Measurements from ENCODE around the gene ADGRD1. TPM values are rescaled to one million over a fixed set of nuclear protein-coding genes. Genes with fewer than 3 reads are reported as not detected.
"Not testable (repeated sequence)": the region's sequence is repeated elsewhere in the genome, so short reads cannot be mapped to it uniquely, and the experiment has no call there.

The ADGRD1 gene
- total RNA-seq, 2 donors from 2014 or later: not detected

DNA sequence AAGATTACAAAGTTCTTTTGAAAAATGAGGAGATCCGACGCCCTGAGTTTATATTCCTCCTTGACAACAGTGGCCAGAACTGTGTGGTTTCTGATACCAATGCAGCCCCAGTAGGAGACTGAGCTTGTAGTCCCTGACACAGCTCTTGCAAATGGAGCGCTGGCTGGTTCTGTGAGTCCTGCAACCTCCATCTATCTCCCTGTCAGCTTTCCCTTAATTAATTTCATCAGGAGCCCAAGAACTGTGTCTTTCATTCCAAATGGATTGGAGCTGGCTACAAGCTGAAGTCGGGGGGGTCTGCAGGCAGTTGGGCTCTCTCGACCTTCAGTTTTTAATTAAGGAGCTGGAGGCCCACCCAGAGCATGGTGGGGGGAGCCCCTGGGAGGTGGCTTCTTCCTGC is 160.6 kb downstream of the ADGRD1 start:
- Mint-ChIP-seq H3K36me3 (no peaks in the 10 kb centered on the region), H3K4me1 (ENCODE audit: low read depth in 2 of 2) (no peaks in the 10 kb centered on the region), H3K4me3 (no peak overlapping the region), H3K27me3 (peaks cover 8 to 15% of the 10 kb centered on the region in 2 donors), H3K9me3 (no peaks in the 10 kb centered on the region), H3K27ac (no peak overlapping the region)
- peak; percentile 5 for DNase-seq (ENCODE audit: low spot score)
- ATAC-seq: no peak

DNA sequence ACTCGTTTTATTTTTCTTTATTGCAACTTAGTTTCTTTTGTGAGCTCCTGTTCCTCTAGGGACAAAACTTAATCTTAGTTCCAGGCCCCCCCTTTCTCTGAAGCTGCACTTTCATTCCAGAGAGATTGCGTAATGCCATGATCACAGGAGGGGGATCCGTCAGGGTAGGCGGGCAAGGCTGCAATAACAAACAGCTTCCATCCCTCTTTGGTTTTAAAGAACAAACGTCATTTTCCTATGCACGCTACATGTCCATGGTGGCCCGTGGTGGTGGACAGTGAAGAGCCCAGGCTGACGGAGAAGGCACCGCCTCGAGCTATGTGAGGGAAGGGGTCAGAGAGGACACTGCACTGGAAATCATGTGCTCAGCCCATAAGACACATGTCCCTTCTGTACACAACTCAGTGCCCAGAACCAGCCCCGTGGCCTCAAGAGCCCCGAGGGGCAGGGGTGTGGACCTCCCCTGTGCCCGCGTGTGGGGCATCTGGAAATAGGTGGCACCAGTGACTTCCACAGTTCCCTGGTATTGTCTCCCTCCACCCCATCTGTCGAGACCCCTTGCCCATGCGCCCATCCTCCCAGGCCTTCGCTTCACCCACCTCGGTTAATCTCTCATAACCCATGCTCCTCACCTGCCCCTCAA is 161.4 kb downstream of the ADGRD1 start:
- Mint-ChIP-seq H3K4me1 (ENCODE audit: low read depth in 2 of 2) (no peaks in the 10 kb centered on the region), H3K4me3 (no peak overlapping the region), H3K27me3 (peaks cover 8 to 15% of the 10 kb centered on the region in 2 donors), H3K9me3 (no peaks in the 10 kb centered on the region), H3K36me3 (no peaks in the 10 kb centered on the region), H3K27ac (no peak overlapping the region)
- DNase-seq (ENCODE audit: low spot score): peak; percentile 41
- ATAC-seq: no peak

DNA sequence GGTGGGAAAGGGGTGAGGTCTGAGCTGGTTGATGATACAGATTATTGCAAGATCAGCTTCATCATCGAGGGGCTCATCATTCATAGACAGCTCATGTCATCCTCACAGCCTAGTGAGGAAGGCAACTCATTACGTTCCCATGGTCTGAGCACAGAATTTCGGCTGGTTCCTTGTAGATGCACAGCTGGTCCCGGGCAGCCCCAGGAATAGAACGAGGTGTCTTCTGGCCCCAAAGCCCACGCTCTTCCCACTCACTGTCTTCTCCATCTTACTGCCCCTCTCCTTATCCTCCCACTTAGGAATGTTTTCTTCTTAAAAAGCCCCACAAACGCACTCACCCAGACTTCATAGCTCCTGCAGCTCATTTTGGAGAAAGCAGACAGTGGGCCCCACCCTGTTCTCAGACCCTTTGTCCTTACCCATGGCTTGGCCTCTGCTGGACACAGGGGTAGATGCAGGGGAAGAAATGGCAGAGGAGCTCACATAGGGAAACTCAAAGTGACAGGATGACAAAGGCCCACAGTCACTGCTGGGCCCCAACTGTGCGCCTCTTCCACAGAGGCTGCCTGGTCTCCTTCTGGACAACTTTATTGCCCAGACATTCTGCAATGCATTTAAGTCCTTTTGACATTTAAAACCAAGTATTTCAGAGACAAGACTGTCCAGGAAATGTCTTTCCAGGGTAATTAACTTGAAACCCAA is 162.2 kb downstream of the ADGRD1 start:
- ATAC-seq (no peak), DNase-seq (ENCODE audit: low spot score) (no peak)
- Mint-ChIP-seq H3K4me3 (no peak overlapping the region), H3K27me3 (peaks cover 8 to 15% of the 10 kb centered on the region in 2 donors), H3K36me3 (no peaks in the 10 kb centered on the region), H3K4me1 (ENCODE audit: low read depth in 2 of 2) (no peaks in the 10 kb centered on the region), H3K27ac (no peak overlapping the region), H3K9me3 (no peaks in the 10 kb centered on the region)

GRCh38 chr12:131116468-131117117 is 162.9 kb downstream of the ADGRD1 start:
- peaks cover 8 to 14% of the 10 kb centered on the region in 2 donors for H3K27me3 Mint-ChIP-seq
- DNase-seq (ENCODE audit: low spot score) (no peak), ATAC-seq (no peak)

GRCh38 chr12:131117438-131118245 is 163.9 kb downstream of the ADGRD1 start:
- DNase-seq (ENCODE audit: low spot score) (no peak), ATAC-seq (no peak)
- no peak overlapping the region for H3K27ac Mint-ChIP-seq
- H3K4me3 Mint-ChIP-seq: no peak overlapping the region
- H3K4me1 Mint-ChIP-seq (ENCODE audit: low read depth in 2 of 2): no peaks in the 10 kb centered on the region
- H3K27me3 Mint-ChIP-seq: peaks cover 6% of the 10 kb centered on the region in 2 donors
- H3K36me3 Mint-ChIP-seq: no peaks in the 10 kb centered on the region
- no peaks in the 10 kb centered on the region for H3K9me3 Mint-ChIP-seq

More at GRCh38 chr12:131116468-131117117, 162.9 kb downstream of the ADGRD1 start:
- H3K9me3 Mint-ChIP-seq: no peaks in the 10 kb centered on the region
- no peaks in the 10 kb centered on the region for H3K36me3 Mint-ChIP-seq
- H3K27ac Mint-ChIP-seq: no peak overlapping the region
- H3K4me3 Mint-ChIP-seq: no peak overlapping the region
- no peaks in the 10 kb centered on the region for H3K4me1 Mint-ChIP-seq (ENCODE audit: low read depth in 2 of 2)

DNA sequence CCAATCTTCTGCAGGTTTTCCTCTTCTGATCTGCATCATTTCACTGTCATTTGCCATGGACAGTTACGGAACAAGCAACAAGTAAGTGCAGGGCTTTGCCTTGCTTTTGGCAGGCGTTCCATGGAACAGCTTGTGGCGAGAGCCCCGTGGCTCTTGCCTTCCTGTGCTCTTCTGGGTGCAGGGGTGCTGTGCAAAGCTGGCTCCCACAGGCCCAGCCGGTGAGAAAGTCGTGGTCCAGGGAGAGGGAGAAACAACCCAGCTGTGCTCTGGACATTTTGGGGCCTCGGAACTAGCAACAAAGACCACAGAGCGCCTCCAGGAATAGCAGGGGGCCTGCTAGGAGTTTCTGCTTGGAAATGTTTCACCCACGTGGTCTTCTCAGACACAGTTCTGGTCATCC is 164.7 kb downstream of the ADGRD1 start:
- Mint-ChIP-seq H3K36me3 (no peaks in the 10 kb centered on the region), H3K9me3 (no peaks in the 10 kb centered on the region), H3K4me1 (ENCODE audit: low read depth in 2 of 2) (no peaks in the 10 kb centered on the region), H3K27me3 (peaks cover 6% of the 10 kb centered on the region in 2 donors), H3K27ac (no peak overlapping the region), H3K4me3 (no peak overlapping the region)
- DNase-seq (ENCODE audit: low spot score) (no peak), ATAC-seq (no peak)

DNA sequence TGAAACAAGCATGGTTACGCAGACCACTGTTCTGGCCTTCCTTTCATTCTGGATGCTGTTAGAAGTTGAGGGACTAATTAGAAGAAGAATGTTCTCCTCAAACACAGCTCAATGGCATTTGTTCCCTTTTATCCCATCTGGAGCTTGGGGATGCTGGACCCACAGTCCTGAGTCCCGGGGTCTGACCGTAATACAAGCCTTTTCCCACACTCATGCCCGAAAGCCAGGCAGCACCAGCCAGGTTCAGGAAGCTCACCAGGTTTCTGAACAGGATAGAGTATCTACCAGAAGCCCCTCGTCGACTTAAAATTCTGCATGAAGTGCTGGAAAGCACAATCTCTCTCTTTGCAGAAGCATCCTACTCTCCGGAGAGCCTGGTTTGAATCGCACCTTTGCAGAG is 165.6 kb downstream of the ADGRD1 start:
- DNase-seq (ENCODE audit: low spot score); H3K4me3 Mint-ChIP-seq; H3K4me1 Mint-ChIP-seq (ENCODE audit: low read depth in 2 of 2); H3K36me3 Mint-ChIP-seq; ATAC-seq; H3K27me3 Mint-ChIP-seq; H3K9me3 Mint-ChIP-seq; H3K27ac Mint-ChIP-seq: not testable (repeated sequence)

DNA sequence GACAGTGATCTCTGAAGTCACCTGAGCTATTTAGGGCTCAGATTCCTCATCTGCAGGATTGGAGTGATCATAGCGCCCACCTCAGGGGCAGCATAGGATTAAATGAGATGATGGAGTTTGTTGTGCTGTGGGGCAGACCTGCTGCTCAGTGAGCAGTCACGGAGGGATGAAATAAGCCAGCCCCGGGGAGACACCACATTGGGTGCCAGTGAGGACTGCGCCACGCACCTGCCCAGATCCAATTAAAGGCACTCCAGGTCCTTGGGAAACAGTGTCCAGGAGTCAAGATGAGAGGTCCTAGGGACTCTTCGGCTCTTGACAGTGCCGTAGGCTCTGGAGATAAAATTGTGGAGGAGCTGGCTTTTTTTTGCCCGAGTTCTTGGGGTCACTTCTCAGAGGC is 166.2 kb downstream of the ADGRD1 start:
- Mint-ChIP-seq H3K27ac (no peak overlapping the region), H3K4me3 (no peak overlapping the region), H3K4me1 (ENCODE audit: low read depth in 2 of 2) (no peaks in the 10 kb centered on the region), H3K36me3 (no peaks in the 10 kb centered on the region), H3K27me3 (peaks cover 0 to 2% of the 10 kb centered on the region in 2 donors), H3K9me3 (no peaks in the 10 kb centered on the region)
- DNase-seq (ENCODE audit: low spot score) (no peak), ATAC-seq (no peak)

- Mint-ChIP-seq H3K9me3 (no peaks in the 10 kb centered on the region), H3K4me3 (no peak overlapping the region), H3K27me3 (no peaks in the 10 kb centered on the region), H3K36me3 (no peaks in the 10 kb centered on the region), H3K4me1 (ENCODE audit: low read depth in 2 of 2) (no peaks in the 10 kb centered on the region), H3K27ac (no peak overlapping the region)
- ATAC-seq: no peak
- DNase-seq (ENCODE audit: low spot score): peak; percentile 51
Observed at GRCh38 chr12:131120831-131121271, 167.1 kb downstream of the ADGRD1 start.

GRCh38 chr12:131121705-131122405 is 168.1 kb downstream of the ADGRD1 start:
- Mint-ChIP-seq H3K36me3 (no peaks in the 10 kb centered on the region), H3K4me3 (no peak overlapping the region), H3K4me1 (ENCODE audit: low read depth in 2 of 2) (no peaks in the 10 kb centered on the region), H3K9me3 (no peaks in the 10 kb centered on the region), H3K27me3 (no peaks in the 10 kb centered on the region), H3K27ac (no peak overlapping the region)
- ATAC-seq (no peak), DNase-seq (ENCODE audit: low spot score) (peak; percentile 52)

DNA sequence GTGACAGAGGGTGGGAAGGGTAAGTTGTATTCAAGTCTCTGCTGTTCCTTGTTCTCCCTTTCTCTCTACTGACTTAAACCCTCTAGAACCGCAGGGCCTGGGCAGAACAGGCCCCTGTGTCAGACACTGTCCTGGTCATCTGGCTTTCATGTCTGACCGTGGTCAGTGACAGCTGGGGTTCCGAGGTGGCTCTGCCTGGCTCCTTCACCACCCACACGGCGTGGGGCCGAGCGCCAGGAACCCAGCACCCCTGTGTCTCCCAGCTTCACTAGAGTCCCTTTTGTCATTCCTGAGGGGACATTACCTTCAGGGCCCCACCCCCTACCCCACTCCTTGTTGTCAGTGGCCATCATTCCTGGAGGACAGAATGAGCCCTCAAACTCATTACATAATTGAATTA is 168.9 kb downstream of the ADGRD1 start:
- H3K4me3 Mint-ChIP-seq: no peak overlapping the region
- no peaks in the 10 kb centered on the region for H3K36me3 Mint-ChIP-seq
- H3K9me3 Mint-ChIP-seq: no peaks in the 10 kb centered on the region
- H3K4me1 Mint-ChIP-seq (ENCODE audit: low read depth in 2 of 2): peaks cover 0 to 6% of the 10 kb centered on the region in 2 donors
- H3K27ac Mint-ChIP-seq: no peak overlapping the region
- no peaks in the 10 kb centered on the region for H3K27me3 Mint-ChIP-seq
- ATAC-seq (no peak), DNase-seq (ENCODE audit: low spot score) (no peak)

GRCh38 chr12:131123817-131124216 is 170.1 kb downstream of the ADGRD1 start:
- Mint-ChIP-seq H3K36me3 (no peaks in the 10 kb centered on the region), H3K27me3 (no peaks in the 10 kb centered on the region), H3K9me3 (no peaks in the 10 kb centered on the region), H3K4me3 (no peak overlapping the region), H3K4me1 (ENCODE audit: low read depth in 2 of 2) (peaks cover 0 to 6% of the 10 kb centered on the region in 2 donors), H3K27ac (no peak overlapping the region)
- DNase-seq (ENCODE audit: low spot score) (no peak), ATAC-seq (no peak)
